ENCODE measurements around the gene EXOC5. TPM values are rescaled to one million over a fixed set of nuclear protein-coding genes. Genes with fewer than 3 reads are reported as not detected.

Gene EXOC5
- total and polyA plus RNA-seq, 4 donors: 9.0 to 81.5 (median 33.5) TPM

DNA sequence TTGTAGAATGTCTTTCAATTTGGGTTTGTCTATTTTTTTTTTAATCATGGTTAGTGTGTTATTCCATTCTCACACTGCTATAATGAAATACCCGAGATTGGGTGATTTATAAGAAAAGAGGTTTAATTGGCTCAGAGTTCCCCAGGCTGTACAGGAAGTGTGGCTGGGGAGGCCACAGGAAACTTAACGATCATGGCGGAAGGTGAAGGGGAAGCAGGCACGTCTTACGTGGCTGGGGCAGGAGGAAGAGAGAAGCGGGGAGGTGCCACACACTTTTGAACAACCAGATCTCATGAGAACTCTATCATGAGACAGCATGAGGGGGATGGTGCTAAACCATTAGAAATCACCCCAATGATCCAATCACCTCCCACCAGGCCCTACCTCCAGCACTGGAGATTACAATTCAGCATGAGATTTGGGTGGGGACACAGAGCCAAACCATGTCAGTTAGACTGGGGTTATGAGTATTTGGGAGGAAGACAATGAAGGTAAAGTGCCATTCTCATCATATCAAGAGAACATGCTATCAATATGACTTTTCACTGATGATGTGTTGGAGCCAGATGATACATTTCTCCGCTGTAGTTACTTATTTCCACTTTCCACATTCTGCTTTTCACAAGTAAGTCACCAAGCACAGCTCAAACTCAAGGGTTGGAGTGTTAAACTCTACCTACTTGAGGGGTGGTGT is 45.8 kb upstream of the EXOC5 start:
- H3K4me1 ChIP-seq (ENCODE audit: control insufficient read depth in 5 of 5, insufficient read depth in 5 of 5, low read length in 5 of 5): peaks cover 0 to 1% (median 0%) of the 10 kb centered on the region in 5 donors
- H3K9ac ChIP-seq (ENCODE audit: insufficient read depth in 1 of 2, low read length in 2 of 2): no peak overlapping the region
- WGBS, 2 donors: 38 to 50% methylated on average over 7 of the region's 7 CpGs
- H3K27ac ChIP-seq (ENCODE audit: low read depth in 1 of 2, low read length in 1 of 2): no peak overlapping the region
- no peaks in the 10 kb centered on the region for H3K27me3 ChIP-seq (ENCODE audit: control insufficient read depth in 3 of 3, insufficient read depth in 3 of 3, low read length in 2 of 3)
- H3K36me3 ChIP-seq (ENCODE audit: control insufficient read depth in 4 of 4, insufficient read depth in 4 of 4, low read length in 4 of 4): no peaks in the 10 kb centered on the region
- DNase-seq (no peak), ATAC-seq (ENCODE audit: insufficient read depth, low FRiP score) (no peak)
- no peak for TF ChIP-seq CTCF (IDR thresholded peaks at IDR 0.05; ENCODE audit: control extremely low read depth, extremely low read depth)
- H3K9me3 ChIP-seq (ENCODE audit: control insufficient read depth in 4 of 4, insufficient read depth in 3 of 4, low read length in 3 of 4): no peaks in the 10 kb centered on the region
- no peak overlapping the region for H3K4me3 ChIP-seq

GRCh38 chr14:57302883-57303282 is 34.2 kb upstream of the EXOC5 start:
- WGBS, 2 donors: 89 to 90% methylated on average over 5 of the region's 5 CpGs
- Histone ChIP-seq H3K4me1 (ENCODE audit: control insufficient read depth in 5 of 5, insufficient read depth in 5 of 5, low read length in 5 of 5) (no peaks in the 10 kb centered on the region), H3K4me3 (no peak overlapping the region), H3K27me3 (ENCODE audit: control insufficient read depth in 3 of 3, insufficient read depth in 3 of 3, low read length in 2 of 3) (no peaks in the 10 kb centered on the region), H3K27ac (ENCODE audit: low read depth in 1 of 2, low read length in 1 of 2) (no peak overlapping the region), H3K9me3 (ENCODE audit: control insufficient read depth in 4 of 4, insufficient read depth in 3 of 4, low read length in 3 of 4) (no peaks in the 10 kb centered on the region), H3K36me3 (ENCODE audit: control insufficient read depth in 4 of 4, insufficient read depth in 4 of 4, low read length in 4 of 4) (no peaks in the 10 kb centered on the region), H3K9ac (ENCODE audit: insufficient read depth in 1 of 2, low read length in 2 of 2) (no peak overlapping the region)
- TF ChIP-seq CTCF (IDR thresholded peaks at IDR 0.05; ENCODE audit: control extremely low read depth, extremely low read depth): no peak
- DNase-seq: no peak
- no peak for ATAC-seq (ENCODE audit: insufficient read depth, low FRiP score)

- no peak overlapping the region for H3K9ac ChIP-seq (ENCODE audit: insufficient read depth in 1 of 2, low read length in 2 of 2)
- 77 to 86% methylated on average over 3 of the region's 3 CpGs for WGBS, 2 donors
- no peak for TF ChIP-seq CTCF (IDR thresholded peaks at IDR 0.05; ENCODE audit: control extremely low read depth, extremely low read depth)
- H3K27me3 ChIP-seq (ENCODE audit: control insufficient read depth in 3 of 3, insufficient read depth in 3 of 3, low read length in 2 of 3): no peaks in the 10 kb centered on the region
- no peaks in the 10 kb centered on the region for H3K36me3 ChIP-seq (ENCODE audit: control insufficient read depth in 4 of 4, insufficient read depth in 4 of 4, low read length in 4 of 4)
- no peak overlapping the region for H3K27ac ChIP-seq (ENCODE audit: low read depth in 1 of 2, low read length in 1 of 2)
- H3K4me1 ChIP-seq (ENCODE audit: control insufficient read depth in 5 of 5, insufficient read depth in 5 of 5, low read length in 5 of 5): no peaks in the 10 kb centered on the region
- H3K4me3 ChIP-seq: no peak overlapping the region
- no peaks in the 10 kb centered on the region for H3K9me3 ChIP-seq (ENCODE audit: control insufficient read depth in 4 of 4, insufficient read depth in 3 of 4, low read length in 3 of 4)
- DNase-seq: no peak
- ATAC-seq (ENCODE audit: insufficient read depth, low FRiP score): no peak
These were observed 30.8 kb upstream of the EXOC5 start for GRCh38 chr14:57299511-57299910.

DNA sequence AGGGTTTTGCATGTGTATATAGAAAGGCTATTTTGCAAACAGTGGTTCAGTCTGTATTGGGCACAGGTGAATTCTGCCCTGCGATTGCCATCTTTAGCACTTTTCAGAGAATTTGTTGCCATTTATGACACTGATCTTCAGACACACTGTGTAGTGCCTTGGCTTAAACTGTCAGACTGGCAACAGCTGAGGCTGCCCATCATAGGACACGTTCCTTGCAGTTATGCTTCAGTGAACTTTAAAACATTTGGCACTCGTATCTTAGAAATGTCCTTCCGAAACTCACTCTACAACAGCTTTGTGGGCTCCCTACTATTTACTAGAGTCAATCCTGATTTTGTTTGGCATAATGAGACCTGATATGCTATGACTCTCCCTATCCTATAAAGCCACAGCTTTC is 29.1 kb upstream of the EXOC5 start:
- Histone ChIP-seq H3K27ac (ENCODE audit: low read depth in 1 of 2, low read length in 1 of 2) (no peak overlapping the region), H3K4me1 (ENCODE audit: control insufficient read depth in 5 of 5, insufficient read depth in 5 of 5, low read length in 5 of 5) (peaks cover 0 to 3% (median 0%) of the 10 kb centered on the region in 5 donors), H3K9me3 (ENCODE audit: control insufficient read depth in 4 of 4, insufficient read depth in 3 of 4, low read length in 3 of 4) (no peaks in the 10 kb centered on the region), H3K36me3 (ENCODE audit: control insufficient read depth in 4 of 4, insufficient read depth in 4 of 4, low read length in 4 of 4) (no peaks in the 10 kb centered on the region), H3K27me3 (ENCODE audit: control insufficient read depth in 3 of 3, insufficient read depth in 3 of 3, low read length in 2 of 3) (no peaks in the 10 kb centered on the region), H3K9ac (ENCODE audit: insufficient read depth in 1 of 2, low read length in 2 of 2) (no peak overlapping the region), H3K4me3 (no peak overlapping the region)
- ATAC-seq (ENCODE audit: insufficient read depth, low FRiP score) (no peak), DNase-seq (no peak)
- WGBS, 2 donors: 90 to 93% methylated on average over 4 of the region's 4 CpGs
- no peak for TF ChIP-seq CTCF (IDR thresholded peaks at IDR 0.05; ENCODE audit: control extremely low read depth, extremely low read depth)
